Measurements from ENCODE around the gene BUD31. TPM values are rescaled to one million over a fixed set of nuclear protein-coding genes. Genes with fewer than 3 reads are reported as not detected.

The BUD31 gene
- total and polyA plus RNA-seq, 2 of the 8 experiments (the other 6 are each of a cell fraction or from before 2014, with no cell fraction given), result 46.7 to 114 TPM

DNA sequence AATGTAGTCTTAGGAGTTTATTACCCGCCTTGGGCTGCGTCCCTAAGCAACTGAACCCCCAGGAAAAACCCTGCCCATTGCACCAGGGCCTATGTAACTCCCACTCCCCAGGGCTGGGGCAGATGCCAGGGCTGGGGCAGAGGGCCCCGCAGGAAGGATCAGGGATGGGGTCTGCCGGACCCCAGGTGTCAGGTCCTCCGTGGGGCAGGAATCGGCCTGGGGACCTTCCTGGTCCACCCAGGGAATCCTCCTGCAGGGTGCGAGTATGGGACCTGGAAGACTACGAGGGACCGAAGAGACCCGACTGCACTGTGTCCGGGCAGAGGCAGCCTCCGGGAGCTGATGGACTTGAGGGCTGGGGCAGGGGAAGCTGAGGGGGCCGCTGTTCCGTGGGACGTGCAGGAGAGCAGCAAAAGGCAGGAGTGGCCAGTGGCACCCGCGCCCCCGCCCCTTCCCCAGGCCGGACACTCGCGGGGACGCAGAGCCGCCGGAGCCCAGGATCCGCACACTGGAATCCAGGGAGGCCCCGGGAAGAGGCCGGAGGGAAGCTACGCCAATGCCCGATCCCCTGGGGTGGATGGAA lies 59.7 kb downstream of the BUD31 start:
- no peak overlapping the region for H2AFZ ChIP-seq (ENCODE audit: low read length)
- H3K27ac ChIP-seq (ENCODE audit: low read depth, low read length), result no peak overlapping the region
- no peak overlapping the region; a peak in 1 of 7 replicates for H3K9ac ChIP-seq (replicated peaks in 1 of 4; ENCODE audit: extremely low read depth in 1 of 4, low read depth in 3 of 4, low read length in 3 of 4)
- H2BK120ac ChIP-seq (replicated peaks; ENCODE audit: low read depth, low read length), result no peak overlapping the region
- no peak overlapping the region for H4K91ac ChIP-seq (replicated peaks; ENCODE audit: insufficient read length, low read length)
- 94% methylated on average over 13 of the region's 29 CpGs; no CpG with 5 or more reads in 1 of the 2 experiments for WGBS, 2 experiments (ENCODE audit: extremely low coverage in 1 of 2, insufficient coverage in 1 of 2, insufficient read length in 1 of 2, insufficient replicate concordance in 2 of 2, low coverage in 1 of 2, low lambda C conversion rate in 2 of 2, missing lambda C conversion rate in 1 of 2)
- H4K20me1 ChIP-seq (replicated peaks in 1 of 2; ENCODE audit: control insufficient read depth in 1 of 2, insufficient read depth in 2 of 2, low read length in 2 of 2), result peaks cover 0 to 3% of the 10 kb centered on the region in 2 experiments
- H3K4me1 ChIP-seq (replicated peaks in 1 of 4; ENCODE audit: control insufficient read depth in 3 of 4, insufficient read depth in 4 of 4, low read length in 3 of 4), result peaks cover 0 to 2% (median 0%) of the 10 kb centered on the region in 4 experiments; a peak in 1 of 7 replicates
- TF ChIP-seq SP4 (IDR thresholded peaks at IDR 0.05; ENCODE audit: low read length), result no peak
- H3K18ac ChIP-seq (ENCODE audit: extremely low read depth, low read length), result no peak overlapping the region
- H3K4me2 ChIP-seq (ENCODE audit: insufficient read depth in 1 of 2, low read depth in 2 of 2, low read length in 2 of 2), result no peak overlapping the region
- H2AK5ac ChIP-seq (ENCODE audit: low read depth, low read length), result no peak overlapping the region
- peak overlapping the region; percentile 75; the same call in 1 of the 2 replicates for H4K8ac ChIP-seq (ENCODE audit: extremely low read depth, insufficient read depth, low read length)
- CTCF ChIA-PET (ENCODE audit: partially characterized antibody), result no interaction called here
- H3K14ac ChIP-seq (ENCODE audit: insufficient read length), result no peak overlapping the region
- H2BK5ac ChIP-seq (ENCODE audit: low read depth, low read length), result no peak overlapping the region
- POLR2A ChIA-PET (ENCODE audit: partially characterized antibody), result interaction anchor here (0.9 to 8.6 kb wide), 6 partner anchors 10 to 60 kb away, joined by 3 to 63 read pairs (median 4); partner anchors contain the start of genes BUD31 and PDAP1
- H3K27me3 ChIP-seq (replicated peaks in 1 of 4; ENCODE audit: control insufficient read depth in 3 of 4, extremely low read depth in 1 of 4, insufficient read depth in 3 of 4, low read length in 3 of 4), result no peaks in the 10 kb centered on the region
- H3K23me2 ChIP-seq (ENCODE audit: low read depth, low read length), result peaks cover 13% of the 10 kb centered on the region
- FAIRE-seq (no peak), DNase-seq (ENCODE audit: low read depth in 1 of 2, low spot score in 2 of 2) (no peak)
- peaks cover 13% of the 10 kb centered on the region for H3K79me1 ChIP-seq (ENCODE audit: low read depth, low read length)
- H2BK20ac ChIP-seq (ENCODE audit: low read length), result no peak overlapping the region
- H2BK15ac ChIP-seq (ENCODE audit: low read length), result no peak overlapping the region
- no peak overlapping the region for H3K23ac ChIP-seq (ENCODE audit: insufficient read length)
- H4K5ac ChIP-seq (ENCODE audit: insufficient read length, low read depth, low read length), result no peak overlapping the region
- peaks cover 0 to 5% (median 4%) of the 10 kb centered on the region in 4 experiments; a peak in 5 of 8 replicates for H3K36me3 ChIP-seq (ENCODE audit: control insufficient read depth in 2 of 4, insufficient read depth in 4 of 4, low read length in 3 of 4)
- H3K56ac ChIP-seq (replicated peaks; ENCODE audit: insufficient read length, low read depth, low read length), result no peak overlapping the region
- no peak overlapping the region for H3K4ac ChIP-seq (replicated peaks; ENCODE audit: insufficient read length, low read depth, low read length)
- no peak overlapping the region for H2BK12ac ChIP-seq (ENCODE audit: low read depth, low read length)
- no peak overlapping the region for H3K4me3 ChIP-seq (ENCODE audit: extremely low read depth in 1 of 4, insufficient read depth in 2 of 4, low read depth in 3 of 4, low read length in 4 of 4)
- peaks cover 18 to 27% of the 10 kb centered on the region in 2 experiments for H3K79me2 ChIP-seq (ENCODE audit: control insufficient read depth in 1 of 2, insufficient read depth in 2 of 2, low read length in 2 of 2)
- no peaks in the 10 kb centered on the region for H3K9me3 ChIP-seq (ENCODE audit: insufficient read depth in 2 of 2, low read depth in 1 of 2, low read length in 1 of 2)

Other genes with a start within 250 kb of the BUD31 start
- gene KPNA7, start 200.9 kb upstream of the BUD31 start, total RNA-seq (2021; fragmentation: NEBNext Ultra II Directional; extraction: Animal tissue kit (Norgen Biotek cat#: 25700)), result not detected in 2 replicates
- gene KPNA7, start 200.9 kb upstream of the BUD31 start, polyA plus RNA-seq (2011; rRNA removed), result not detected in 2 replicates
- gene MYH16, start 136.1 kb upstream of the BUD31 start, total RNA-seq (2021; fragmentation: NEBNext Ultra II Directional; extraction: Animal tissue kit (Norgen Biotek cat#: 25700)), result not detected in 2 replicates
- not detected in 2 replicates for gene MYH16, start 136.1 kb upstream of the BUD31 start, polyA plus RNA-seq (2011; rRNA removed)
- 147 and 155 TPM in 2 replicates for gene ARPC1A, start 83.1 kb upstream of the BUD31 start, total RNA-seq (2021; fragmentation: NEBNext Ultra II Directional; extraction: Animal tissue kit (Norgen Biotek cat#: 25700))
- 123 and 140 TPM in 2 replicates for gene ARPC1A, start 83.1 kb upstream of the BUD31 start, polyA plus RNA-seq (2011; rRNA removed)
- 61.8 and 64.5 TPM in 2 replicates for gene ARPC1B, start 34.2 kb upstream of the BUD31 start, total RNA-seq (2021; fragmentation: NEBNext Ultra II Directional; extraction: Animal tissue kit (Norgen Biotek cat#: 25700))
- 115 and 165 TPM in 2 replicates for gene ARPC1B, start 34.2 kb upstream of the BUD31 start, polyA plus RNA-seq (2011; rRNA removed)
- 169 and 174 TPM in 2 replicates for gene PDAP1, start 372 bp upstream of the BUD31 start, total RNA-seq (2021; fragmentation: NEBNext Ultra II Directional; extraction: Animal tissue kit (Norgen Biotek cat#: 25700))
- 26.6 and 37.1 TPM in 2 replicates for gene PDAP1, start 372 bp upstream of the BUD31 start, polyA plus RNA-seq (2011; rRNA removed)
- 7.5 and 8.5 TPM in 2 replicates for gene PTCD1, start 29.8 kb downstream of the BUD31 start, total RNA-seq (2021; fragmentation: NEBNext Ultra II Directional; extraction: Animal tissue kit (Norgen Biotek cat#: 25700))
- gene PTCD1, start 29.8 kb downstream of the BUD31 start, polyA plus RNA-seq (2011; rRNA removed), result 7.6 and 9.6 TPM in 2 replicates
- gene CPSF4, start 30.0 kb downstream of the BUD31 start, total RNA-seq (2021; fragmentation: NEBNext Ultra II Directional; extraction: Animal tissue kit (Norgen Biotek cat#: 25700)), result 74.8 and 77.5 TPM in 2 replicates
- 103 and 156 TPM in 2 replicates for gene CPSF4, start 30.0 kb downstream of the BUD31 start, polyA plus RNA-seq (2011; rRNA removed)
- gene ATP5MF, start 57.2 kb downstream of the BUD31 start, total RNA-seq (2021; fragmentation: NEBNext Ultra II Directional; extraction: Animal tissue kit (Norgen Biotek cat#: 25700)), result 506 and 539 TPM in 2 replicates
- gene ATP5MF, start 57.2 kb downstream of the BUD31 start, polyA plus RNA-seq (2011; rRNA removed), result 2,240 and 4,362 TPM in 2 replicates
- 9.9 and 11.4 TPM in 2 replicates for gene ZNF789, start 63.9 kb downstream of the BUD31 start, total RNA-seq (2021; fragmentation: NEBNext Ultra II Directional; extraction: Animal tissue kit (Norgen Biotek cat#: 25700))
- gene ZNF789, start 63.9 kb downstream of the BUD31 start, polyA plus RNA-seq (2011; rRNA removed), result 9.4 and 12.5 TPM in 2 replicates
- gene ZNF394, start 91.3 kb downstream of the BUD31 start, total RNA-seq (2021; fragmentation: NEBNext Ultra II Directional; extraction: Animal tissue kit (Norgen Biotek cat#: 25700)), result 19.3 and 24.0 TPM in 2 replicates
- 6.6 and 7.6 TPM in 2 replicates for gene ZNF394, start 91.3 kb downstream of the BUD31 start, polyA plus RNA-seq (2011; rRNA removed)
- gene ZKSCAN5, start 95.7 kb downstream of the BUD31 start, total RNA-seq (2021; fragmentation: NEBNext Ultra II Directional; extraction: Animal tissue kit (Norgen Biotek cat#: 25700)), result 12.9 and 13.5 TPM in 2 replicates
- 4.3 and 5.3 TPM in 2 replicates for gene ZKSCAN5, start 95.7 kb downstream of the BUD31 start, polyA plus RNA-seq (2011; rRNA removed)
- 7.5 and 7.6 TPM in 2 replicates for gene FAM200A, start 143.1 kb downstream of the BUD31 start, total RNA-seq (2021; fragmentation: NEBNext Ultra II Directional; extraction: Animal tissue kit (Norgen Biotek cat#: 25700))
- 3.2 and 4.3 TPM in 2 replicates for gene FAM200A, start 143.1 kb downstream of the BUD31 start, polyA plus RNA-seq (2011; rRNA removed)
- 36.7 and 37.8 TPM in 2 replicates for gene ZNF655, start 149.7 kb downstream of the BUD31 start, total RNA-seq (2021; fragmentation: NEBNext Ultra II Directional; extraction: Animal tissue kit (Norgen Biotek cat#: 25700))
- gene ZNF655, start 149.7 kb downstream of the BUD31 start, polyA plus RNA-seq (2011; rRNA removed), result 27.1 and 30.7 TPM in 2 replicates
- not detected in 2 replicates for gene TMEM225B, start 189.3 kb downstream of the BUD31 start, total RNA-seq (2021; fragmentation: NEBNext Ultra II Directional; extraction: Animal tissue kit (Norgen Biotek cat#: 25700))
- 0.63 and 0.68 TPM in 2 replicates for gene TMEM225B, start 189.3 kb downstream of the BUD31 start, polyA plus RNA-seq (2011; rRNA removed)
- gene ZSCAN25, start 208.0 kb downstream of the BUD31 start, total RNA-seq (2021; fragmentation: NEBNext Ultra II Directional; extraction: Animal tissue kit (Norgen Biotek cat#: 25700)), result 16.5 and 18.6 TPM in 2 replicates
- gene ZSCAN25, start 208.0 kb downstream of the BUD31 start, polyA plus RNA-seq (2011; rRNA removed), result 10.1 and 12.1 TPM in 2 replicates